GM19025 (cell line): ENCODE results near the gene CLDN7.
A peak's percentile ranks its signal among the peaks of the same experiment; 100 is the strongest.

Experiments used
- ATAC-seq: cut with Tn5 transposase; IDR thresholded peaks from one replicate; pipeline ENCODE4 v1.9.1; 2021; ENCODE audit warnings: mild to moderate bottlenecking, low read depth, moderate library complexity; ENCODE audit not compliant: unreplicated experiment

The CLDN7 gene

DNA sequence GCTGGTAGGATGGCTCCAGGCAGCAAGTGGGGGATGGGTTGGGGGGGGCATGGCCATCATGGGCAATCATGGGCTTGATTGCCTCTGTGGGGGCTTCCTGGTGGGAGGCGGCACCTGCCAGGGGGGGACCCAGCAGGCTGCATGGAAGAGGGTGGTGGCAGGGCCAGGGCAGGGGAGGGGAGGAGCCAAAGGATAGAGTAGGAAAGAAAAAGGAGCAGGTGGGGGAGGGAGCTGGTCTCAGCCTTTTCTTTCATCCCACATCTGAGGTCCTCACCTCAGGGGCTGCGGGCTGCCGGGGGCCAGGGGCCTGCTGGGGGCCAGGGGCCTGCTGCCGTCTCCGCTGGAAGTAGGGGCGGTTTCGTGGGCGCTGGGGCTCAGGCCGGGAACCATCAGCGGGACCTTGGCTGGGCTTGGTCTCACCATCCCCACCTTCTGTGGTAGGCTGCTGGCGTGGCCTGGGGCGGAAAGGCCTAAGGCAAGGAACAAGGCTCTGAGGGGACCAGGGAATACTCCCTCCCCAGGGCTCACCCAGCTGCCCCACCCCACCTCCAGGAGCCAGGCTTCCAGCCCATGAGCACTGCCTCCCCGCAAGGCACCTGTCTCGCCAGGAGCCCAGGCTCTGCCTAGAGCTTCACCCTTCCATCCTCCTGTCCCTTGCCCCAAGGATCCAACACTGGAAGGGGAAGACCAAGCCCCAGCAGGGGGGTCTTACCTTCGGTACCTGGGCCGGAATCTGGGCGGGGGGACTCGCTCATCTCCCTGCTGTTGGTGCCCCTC lies 27.2 kb upstream of the CLDN7 start:
- no peak for ATAC-seq

DNA sequence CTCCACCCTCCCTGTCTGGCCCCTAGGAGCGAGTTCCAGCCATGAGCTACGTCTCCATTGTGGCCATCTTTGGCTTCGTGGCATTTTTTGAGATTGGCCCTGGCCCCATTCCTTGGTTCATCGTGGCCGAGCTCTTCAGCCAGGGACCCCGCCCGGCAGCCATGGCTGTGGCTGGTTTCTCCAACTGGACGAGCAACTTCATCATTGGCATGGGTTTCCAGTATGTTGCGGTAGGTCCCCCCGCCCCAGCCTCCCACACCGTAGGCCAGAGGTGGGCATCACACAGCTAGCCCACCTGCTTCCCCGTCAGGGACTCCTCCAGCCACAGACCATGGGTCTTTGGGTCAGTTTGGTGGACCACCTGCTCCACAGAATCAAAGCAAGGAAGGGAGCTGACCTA lies 23.4 kb upstream of the CLDN7 start:
- no peak for ATAC-seq

DNA sequence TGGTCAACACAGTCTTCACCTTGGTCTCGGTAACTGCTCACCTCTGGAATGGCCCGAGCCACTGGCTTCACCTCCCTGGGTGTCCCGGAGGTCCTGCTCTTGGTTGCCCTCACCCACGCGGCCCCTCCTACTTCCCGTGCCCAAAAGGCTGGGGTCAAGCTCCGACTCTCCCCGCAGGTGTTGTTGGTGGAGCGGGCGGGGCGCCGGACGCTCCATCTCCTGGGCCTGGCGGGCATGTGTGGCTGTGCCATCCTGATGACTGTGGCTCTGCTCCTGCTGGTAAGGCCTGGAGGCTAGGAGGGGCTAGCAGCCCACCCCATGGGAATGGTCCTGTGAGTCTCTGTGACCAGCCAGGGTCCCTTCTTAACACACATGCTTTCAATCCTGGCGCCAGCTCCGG lies 22.6 kb upstream of the CLDN7 start:
- no peak for ATAC-seq

DNA sequence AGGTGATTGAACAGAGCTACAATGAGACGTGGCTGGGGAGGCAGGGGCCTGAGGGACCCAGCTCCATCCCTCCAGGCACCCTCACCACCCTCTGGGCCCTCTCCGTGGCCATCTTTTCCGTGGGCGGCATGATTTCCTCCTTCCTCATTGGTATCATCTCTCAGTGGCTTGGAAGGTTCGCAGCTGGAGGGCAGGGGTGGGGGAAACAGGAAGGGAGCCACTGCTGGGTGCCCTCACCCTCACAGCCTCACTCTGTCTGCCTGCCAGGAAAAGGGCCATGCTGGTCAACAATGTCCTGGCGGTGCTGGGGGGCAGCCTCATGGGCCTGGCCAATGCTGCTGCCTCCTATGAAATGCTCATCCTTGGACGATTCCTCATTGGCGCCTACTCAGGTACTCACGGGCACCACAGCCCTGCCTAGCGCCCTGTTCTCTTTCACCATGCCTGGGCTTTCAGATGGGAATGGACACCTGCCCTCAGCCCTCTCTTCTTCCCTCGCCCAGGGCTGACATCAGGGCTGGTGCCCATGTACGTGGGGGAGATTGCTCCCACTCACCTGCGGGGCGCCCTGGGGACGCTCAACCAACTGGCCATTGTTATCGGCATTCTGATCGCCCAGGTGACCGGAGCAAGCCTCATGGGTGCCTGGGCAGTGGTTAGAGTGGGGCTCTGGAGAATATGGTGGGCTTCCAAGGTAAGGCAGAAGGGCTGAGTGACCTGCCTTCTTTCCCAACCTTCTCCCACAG lies 21.4 kb upstream of the CLDN7 start:
- no peak for ATAC-seq

DNA sequence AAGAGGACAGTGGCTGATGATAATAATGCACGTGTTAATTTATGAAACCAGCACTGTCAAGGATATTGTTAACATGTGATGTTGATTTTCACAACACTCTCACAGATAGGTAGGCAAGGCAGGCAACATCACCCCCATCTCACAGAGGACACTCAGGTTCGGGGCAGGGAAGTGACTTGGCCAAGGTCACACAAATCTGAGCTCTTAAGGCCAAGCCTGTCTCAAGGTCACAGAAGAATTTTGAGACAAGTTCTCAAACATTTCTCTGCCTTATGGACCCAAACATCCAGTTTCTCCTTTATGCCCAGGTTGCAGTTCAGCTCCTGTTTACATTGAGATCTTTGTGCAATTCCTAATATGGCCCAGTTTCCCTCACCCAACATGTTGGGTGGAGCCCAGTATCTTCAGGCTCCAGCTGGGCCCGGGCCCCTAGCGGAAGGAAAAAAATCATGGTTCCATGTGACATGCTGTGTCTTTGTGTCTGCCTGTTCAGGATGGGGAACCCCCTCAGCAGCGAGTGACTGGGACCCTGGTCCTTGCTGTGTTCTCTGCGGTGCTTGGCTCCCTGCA lies 20.6 kb upstream of the CLDN7 start:
- ATAC-seq, result no peak

DNA sequence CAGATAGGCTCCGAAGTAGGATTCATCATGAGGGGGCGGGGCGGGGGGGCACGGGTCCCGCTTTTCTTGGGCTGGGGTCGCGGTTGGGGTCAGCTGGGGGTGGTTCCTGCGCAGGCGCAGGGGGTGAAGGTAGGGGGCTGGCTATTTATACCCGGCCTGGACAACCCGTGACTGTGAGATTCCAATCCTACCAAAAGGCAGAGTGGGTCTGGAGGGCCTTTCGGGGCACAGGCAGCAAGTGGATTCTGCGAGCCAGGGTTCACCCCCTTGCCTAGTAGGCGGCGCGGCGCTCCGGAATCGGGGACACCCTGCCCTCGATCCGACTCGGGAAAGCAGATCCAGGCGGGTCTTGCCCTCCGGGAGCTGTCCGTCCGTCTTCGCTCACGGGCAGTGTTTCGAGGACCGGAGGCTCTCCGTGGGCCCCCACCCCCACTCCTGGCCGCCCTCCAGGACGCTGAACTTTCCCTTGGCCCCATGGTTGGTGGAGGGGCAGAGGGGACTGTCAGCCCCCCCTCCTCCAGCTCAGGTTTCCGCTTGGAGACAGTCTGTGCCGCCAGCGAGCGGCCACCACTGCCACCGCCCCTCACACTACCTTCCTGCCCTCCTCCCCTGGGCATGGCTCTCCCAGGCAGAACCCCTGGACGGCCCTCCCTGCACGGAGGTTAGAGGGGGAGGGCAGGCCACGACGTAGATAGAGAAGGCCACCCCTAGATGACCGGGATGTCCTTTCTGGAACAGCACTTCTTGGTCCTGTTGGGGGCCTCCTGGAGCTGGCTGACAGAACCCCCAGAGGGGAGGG lies 19.9 kb upstream of the CLDN7 start:
- ATAC-seq, result no peak

DNA sequence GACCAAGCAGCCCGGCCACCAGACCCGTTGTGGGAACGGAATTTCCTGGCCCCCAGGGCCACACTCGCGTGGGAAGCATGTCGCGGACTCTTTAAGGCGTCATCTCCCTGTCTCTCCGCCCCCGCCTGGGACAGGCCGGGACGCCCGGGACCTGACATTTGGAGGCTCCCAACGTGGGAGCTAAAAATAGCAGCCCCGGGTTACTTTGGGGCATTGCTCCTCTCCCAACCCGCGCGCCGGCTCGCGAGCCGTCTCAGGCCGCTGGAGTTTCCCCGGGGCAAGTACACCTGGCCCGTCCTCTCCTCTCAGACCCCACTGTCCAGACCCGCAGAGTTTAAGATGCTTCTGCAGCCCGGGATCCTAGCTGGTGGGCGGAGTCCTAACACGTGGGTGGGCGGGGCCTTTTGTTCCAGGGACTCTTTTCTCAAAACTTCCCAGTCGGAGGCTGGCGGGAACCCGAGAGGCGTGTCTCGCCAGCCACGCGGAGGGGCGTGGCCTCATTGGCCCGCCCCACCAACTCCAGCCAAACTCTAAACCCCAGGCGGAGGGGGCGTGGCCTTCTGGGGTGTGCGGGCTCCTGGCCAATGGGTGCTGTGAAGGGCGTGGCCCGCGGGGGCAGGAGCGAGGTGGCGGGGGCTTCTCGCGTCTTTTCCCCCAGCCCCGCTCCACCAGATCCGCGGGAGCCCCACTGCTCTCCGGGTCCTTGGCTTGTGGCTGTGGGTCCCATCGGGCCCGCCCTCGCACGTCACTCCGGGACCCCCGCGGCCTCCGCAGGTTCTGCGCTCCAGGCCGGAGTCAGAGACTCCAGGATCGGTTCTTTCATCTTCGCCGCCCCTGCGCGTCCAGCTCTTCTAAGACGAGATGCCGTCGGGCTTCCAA lies 19.0 kb upstream of the CLDN7 start, which contains the start of gene SLC2A4:
TSS of gene SLC2A4 (plus strand) at position 645 of the 879 bp plus-strand sequence. CDS start at position 862, 217 bp downstream.
- no peak for ATAC-seq

DNA sequence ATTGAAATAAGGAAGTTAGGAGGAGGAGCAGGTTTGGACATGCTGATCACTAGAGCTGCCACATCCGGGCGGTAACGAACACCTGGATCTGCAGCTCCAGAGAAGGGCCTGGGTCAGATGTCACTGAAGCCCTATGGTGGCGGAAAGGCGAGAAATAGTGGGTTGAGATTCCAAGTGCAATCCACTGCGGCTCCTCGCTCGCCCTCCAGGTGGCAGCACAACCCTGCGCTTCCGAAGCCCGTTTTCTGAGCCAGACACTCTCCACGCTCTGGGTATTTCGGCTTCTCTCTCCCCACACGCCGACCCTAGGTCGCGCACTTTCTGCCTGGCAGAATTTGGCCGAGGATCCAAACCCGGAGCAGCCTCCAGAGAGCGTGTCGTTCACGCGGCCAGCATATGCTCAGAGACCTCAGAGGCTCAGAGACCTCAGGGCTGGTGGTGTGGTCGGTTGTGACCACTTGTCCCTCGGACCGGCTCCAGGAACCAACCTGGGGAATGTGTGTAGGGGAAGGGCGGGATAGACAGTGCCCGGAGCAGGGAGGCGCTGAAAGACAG lies 18.3 kb upstream of the CLDN7 start:
- peak; percentile 51 for ATAC-seq

DNA sequence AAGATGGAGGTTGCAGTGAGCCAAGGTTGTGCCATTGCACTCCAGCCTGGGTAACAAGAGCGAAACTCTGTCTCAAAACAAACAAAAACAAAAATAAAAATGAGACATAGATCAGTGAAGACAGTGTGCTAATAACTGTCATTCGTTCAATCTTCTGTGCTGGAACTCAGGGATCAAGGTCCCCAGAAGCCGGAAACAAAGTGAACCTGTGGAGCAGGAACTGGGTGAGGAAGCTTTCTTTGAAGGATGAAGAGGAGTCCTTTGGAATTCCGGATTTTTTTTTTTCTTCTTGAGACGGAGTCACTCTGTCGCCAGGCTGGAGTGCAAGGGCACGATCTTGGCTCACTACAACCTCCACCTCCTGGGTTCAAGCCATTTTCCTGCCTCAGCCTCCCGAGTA lies 17.2 kb upstream of the CLDN7 start:
- no peak for ATAC-seq

DNA sequence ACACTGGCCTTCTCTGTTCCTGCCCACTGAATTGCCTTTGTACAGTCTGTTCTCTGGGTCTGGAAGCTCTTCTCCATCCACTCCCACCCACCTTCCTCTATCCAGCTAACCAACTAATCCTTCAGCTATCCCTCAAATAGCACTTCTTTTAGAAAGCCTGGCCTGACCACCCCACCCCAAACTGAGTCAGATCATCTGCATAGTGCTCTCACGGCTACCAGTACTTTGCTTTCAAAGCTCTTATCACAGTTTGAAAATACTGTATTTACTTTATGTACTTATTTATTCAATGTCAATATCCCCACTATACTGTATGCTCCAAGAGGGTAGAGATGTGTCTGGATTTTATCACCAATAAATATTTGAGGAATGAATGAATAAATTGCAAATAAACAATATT lies 4.5 kb upstream of the CLDN7 start:
- no peak for ATAC-seq

DNA sequence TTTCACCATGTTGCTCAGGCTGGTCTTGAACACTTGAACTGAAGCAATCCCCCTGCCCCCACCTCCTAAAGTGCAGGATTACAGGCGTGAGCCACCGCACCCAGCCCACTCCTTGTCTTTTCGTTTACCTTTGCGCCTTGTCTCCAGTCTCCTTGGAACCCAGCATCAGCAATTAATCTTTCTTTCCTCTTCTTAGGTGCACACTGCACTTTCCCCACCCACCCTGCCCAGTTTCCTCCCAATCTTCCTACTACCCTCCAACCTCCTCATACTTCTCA lies 1.5 kb upstream of the CLDN7 start:
- no peak for ATAC-seq

DNA sequence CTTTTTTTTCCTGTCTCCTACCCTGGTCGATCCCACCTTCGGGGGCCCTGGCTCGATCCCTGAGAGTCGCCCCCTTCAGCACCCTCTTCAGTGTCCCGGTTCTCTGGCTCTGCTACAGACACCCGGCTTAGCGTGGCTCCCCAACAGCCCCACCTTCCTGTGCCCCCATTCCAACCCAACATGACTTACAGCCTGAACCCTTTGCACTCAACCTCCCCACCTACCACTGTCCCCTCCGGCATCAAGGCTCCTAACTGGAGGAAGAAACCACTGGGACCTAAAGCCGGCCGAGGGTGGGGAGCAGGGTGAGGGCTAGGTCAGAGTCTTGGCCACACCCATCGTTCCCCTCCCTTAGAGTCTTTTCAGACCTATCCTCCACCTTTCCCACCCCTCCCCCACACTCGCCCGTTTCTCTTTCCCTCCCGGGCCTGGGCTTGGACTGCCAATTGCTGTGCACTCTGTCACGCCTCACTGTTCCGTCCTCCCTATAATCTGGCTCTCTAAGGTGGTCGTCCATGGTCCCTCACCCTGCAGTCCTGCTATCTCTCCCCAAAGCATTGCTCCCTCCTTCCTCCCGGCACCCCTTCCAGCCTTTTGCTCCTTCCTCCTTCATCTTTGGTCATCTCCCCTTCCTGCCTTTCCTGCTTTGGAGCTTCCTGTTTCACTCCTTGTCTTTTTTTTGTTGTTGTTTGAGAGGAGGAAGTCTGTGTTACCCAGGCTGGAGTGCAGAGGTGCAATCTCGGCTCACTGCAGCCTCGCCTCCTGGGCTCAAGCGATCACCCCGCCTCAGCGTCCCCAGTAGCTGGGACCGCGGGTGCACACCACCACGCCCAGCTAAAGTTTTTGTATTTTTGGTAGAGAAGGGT lies 890 bp upstream of the CLDN7 start:
- ATAC-seq, result no peak

DNA sequence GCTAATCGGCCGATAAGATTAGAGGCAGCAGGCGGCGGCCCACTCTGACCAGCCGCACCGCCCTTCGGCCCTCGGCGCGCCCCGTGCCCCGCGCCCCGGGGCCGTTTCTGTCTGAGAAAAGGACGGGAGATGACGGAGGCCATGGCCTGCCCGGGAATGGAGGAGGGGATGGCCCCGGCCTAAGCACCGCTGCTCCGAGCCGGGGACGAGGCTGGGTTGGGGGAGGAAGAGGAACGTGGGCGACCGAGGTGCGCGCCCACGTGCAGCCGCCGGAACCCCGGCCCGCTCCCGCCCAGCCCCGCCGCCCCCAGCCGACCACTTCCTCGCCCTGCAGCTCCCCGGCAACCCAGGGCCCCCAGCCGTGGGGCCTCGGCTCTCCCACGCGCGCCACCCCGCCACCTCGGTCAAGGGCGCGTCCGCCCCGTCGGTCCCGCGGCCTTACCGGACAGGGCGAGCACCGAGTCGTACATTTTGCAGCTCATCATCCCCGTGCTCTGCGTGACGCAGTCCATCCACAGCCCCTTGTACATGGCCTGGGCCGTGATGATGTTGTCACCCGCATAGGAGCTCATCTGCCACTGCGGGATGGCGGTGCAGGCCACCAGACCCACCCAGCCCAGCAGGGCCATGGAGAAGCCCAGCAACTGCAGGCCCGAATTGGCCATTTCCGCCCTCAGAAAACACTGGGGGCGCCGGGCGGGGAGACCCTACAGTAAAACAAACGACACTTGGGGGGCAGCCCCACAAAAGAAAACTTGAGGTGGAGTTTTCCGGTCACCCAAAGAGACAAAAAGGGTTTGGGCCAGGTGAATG lies 693 bp downstream of the CLDN7 start:
- no peak for ATAC-seq

DNA sequence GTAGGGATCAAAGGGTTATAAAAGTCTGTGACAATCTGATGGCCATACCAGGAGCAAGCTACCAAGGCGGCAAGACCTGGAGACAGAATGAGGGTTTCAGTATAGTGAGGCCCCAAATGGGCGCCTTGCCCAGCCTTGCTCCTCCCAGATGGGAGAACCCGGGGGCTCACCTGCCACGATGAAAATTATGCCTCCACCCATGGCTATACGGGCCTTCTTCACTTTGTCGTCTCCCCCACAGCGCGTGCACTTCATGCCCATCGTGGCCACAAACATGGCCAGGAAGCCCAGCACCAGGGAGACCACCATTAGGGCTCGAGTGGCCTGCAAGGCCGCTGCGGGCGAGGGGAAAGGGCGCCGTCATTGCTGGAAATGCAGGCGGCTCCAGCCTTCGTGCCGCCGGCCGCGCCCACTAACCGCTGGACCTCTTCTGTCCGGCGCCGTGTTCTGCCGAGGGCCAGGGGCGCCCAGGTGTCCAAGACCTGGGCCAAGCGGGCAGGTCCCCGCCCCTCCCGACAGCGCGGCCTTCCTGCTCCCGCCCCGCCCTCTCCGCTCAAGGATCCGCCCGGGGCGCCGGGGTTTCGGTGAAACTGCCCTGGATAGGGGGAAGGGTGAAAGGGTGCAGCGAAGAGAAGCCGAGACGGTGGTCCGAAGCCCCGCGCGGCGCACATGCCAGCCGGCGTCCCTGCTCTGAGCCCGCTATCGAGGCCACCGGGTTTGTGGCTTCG lies 1.5 kb downstream of the CLDN7 start:
- ATAC-seq, result no peak

DNA sequence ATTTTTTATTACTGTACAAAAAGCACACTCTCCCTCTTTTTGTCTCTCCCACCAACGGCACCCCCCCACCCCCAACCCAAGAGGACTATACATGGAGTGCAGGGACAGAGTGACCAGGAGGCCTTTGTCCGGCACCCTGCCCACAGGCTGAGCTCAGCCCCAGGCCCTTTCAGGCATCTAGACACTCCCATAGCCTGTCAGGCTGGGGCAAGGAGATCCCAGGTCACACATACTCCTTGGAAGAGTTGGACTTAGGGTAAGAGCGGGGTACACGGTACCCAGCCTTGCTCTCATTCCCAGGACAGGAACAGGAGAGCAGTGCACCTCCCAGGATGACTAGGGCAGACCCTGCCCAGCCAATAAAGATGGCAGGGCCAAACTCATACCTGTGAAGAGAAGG lies 2.1 kb downstream of the CLDN7 start:
- no peak for ATAC-seq

DNA sequence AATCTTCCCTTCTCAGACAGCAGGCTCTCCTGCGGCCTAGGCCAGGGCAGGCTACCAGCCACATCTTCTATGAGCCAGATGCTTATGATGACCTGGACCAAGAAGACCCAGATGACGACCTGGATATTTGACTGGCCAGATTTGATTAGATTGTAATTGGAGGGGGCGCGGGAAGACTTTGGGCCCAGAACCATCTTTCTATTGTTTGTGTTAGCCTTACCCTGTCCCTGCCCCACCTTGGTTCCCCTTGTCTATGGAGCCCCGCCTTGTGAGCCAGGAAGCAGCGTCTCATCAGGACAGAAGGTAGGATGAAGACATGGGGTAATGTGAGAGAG lies 2.8 kb downstream of the CLDN7 start:
- no peak for ATAC-seq

DNA sequence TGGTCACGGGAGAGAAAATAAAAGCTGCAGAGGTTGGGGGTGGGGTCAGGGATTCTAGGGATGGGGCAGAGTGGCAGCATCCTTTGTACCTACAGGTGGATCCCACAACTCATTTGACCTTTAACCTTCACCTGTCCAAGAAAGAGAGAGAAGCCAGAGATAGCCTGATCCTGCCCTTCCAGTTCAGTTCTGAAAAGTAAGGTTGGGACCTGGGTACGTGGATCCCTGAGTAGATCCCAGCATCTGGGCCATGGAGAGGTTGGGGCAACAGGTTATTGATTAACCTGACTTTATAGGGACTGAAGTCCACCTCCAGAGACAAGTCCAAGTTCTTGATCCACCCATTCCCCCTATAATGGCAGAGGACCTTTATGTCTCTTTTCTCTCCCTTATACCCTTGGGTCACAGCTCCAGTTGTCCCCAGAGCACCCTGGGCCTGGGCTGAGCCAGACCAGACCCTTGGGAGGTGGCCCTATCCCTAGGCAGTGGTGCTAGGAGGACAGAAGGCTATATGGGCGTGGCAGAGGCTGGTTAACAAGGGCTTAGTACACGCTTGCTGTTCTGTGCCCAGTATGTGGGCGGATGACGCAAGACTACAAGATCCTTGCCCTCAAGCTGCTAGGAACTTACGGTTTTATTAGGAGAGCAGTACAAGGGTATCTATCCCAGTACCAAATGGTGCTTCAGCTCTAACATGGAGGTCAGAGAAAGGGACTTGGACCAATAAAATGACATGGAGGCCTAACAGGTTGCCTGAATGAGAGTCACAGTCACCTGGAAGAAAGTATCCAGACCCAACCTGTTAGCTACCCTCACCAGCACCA lies 3.3 kb downstream of the CLDN7 start:
- no peak for ATAC-seq
